HCT116 (cell line): ENCODE results near the gene CAPN9.

Experiments
- MAX ChIP-seq: IDR thresholded peaks from 2 replicates; pipeline ENCODE4 v1.6.1; 2012
- POLR2A ChIP-seq: IDR thresholded peaks from 2 replicates; pipeline ENCODE4 v1.7.0; 2011; ENCODE audit warnings: borderline replicate concordance; ENCODE audit not compliant: insufficient read depth, insufficient read length; ENCODE audit errors: extremely low read depth
- RAD21 ChIP-seq: IDR thresholded peaks from 2 replicates; pipeline ENCODE4 v1.6.1; 2012; ENCODE audit warnings: low read depth, mild to moderate bottlenecking
- TCF7L2 ChIP-seq: IDR thresholded peaks from 2 replicates; pipeline ENCODE4 v1.7.0; 2011; ENCODE audit warnings: borderline replicate concordance, inconsistent platforms; ENCODE audit not compliant: insufficient read depth, insufficient read length; ENCODE audit errors: extremely low read depth
- TF ChIP-seq, protein P1 (sequence below), 3 experiments: fragments of 200-600 bp in 1 of 3; sonication (generic) in 1 of 3; IDR thresholded peaks in 2 of 3; conservative IDR thresholded peaks in 1 of 3; 2 replicates each; pipeline ENCODE4 v1.5.1; 2012 to 2017; ENCODE audit warnings: low read depth in 2 of 3, low read length in 2 of 3, antibody characterized with exemption in 1 of 3, borderline replicate concordance in 1 of 3, control low read depth in 1 of 3, mild to moderate bottlenecking in 1 of 3, mixed read lengths in 1 of 3, mixed run types in 1 of 3, moderate library complexity in 1 of 3; ENCODE audit not compliant: insufficient read depth in 1 of 3

- TF ChIP-seq POLR2A, result no peak
- TF ChIP-seq, protein P1, sequence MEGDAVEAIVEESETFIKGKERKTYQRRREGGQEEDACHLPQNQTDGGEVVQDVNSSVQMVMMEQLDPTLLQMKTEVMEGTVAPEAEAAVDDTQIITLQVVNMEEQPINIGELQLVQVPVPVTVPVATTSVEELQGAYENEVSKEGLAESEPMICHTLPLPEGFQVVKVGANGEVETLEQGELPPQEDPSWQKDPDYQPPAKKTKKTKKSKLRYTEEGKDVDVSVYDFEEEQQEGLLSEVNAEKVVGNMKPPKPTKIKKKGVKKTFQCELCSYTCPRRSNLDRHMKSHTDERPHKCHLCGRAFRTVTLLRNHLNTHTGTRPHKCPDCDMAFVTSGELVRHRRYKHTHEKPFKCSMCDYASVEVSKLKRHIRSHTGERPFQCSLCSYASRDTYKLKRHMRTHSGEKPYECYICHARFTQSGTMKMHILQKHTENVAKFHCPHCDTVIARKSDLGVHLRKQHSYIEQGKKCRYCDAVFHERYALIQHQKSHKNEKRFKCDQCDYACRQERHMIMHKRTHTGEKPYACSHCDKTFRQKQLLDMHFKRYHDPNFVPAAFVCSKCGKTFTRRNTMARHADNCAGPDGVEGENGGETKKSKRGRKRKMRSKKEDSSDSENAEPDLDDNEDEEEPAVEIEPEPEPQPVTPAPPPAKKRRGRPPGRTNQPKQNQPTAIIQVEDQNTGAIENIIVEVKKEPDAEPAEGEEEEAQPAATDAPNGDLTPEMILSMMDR (IDR thresholded peaks at IDR 0.05 in 2 of 3, conservative IDR thresholded peaks at IDR 0.05 in 1 of 3; ENCODE audit: borderline replicate concordance in 1 of 3, insufficient read depth in 1 of 3, low read depth in 2 of 3, low read length in 2 of 3), result no peak
- no peak for TF ChIP-seq MAX
- no peak for TF ChIP-seq TCF7L2
- TF ChIP-seq RAD21, result no peak
Observed at GRCh38 chr1:230750576-230750975, 3.4 kb downstream of the CAPN9 start.
